Small intestine (tissue), 7 donors: ENCODE measurements around the gene ARHGAP22. TPM values are rescaled to one million over a fixed set of nuclear protein-coding genes. Genes with fewer than 3 reads are reported as not detected.

ENCODE experiments used
- DNase-seq, 2 donors: peaks; one replicate each; pipeline versions ENCODE4 v3.0.0 to v3.0.0-alpha.2; 2013
- FAIRE-seq: peaks from 2 replicates; lab custom pipeline; 2012; peaks lifted over from hg19 to GRCh38; lab: Jason Lieb, UNC
- H3K27ac ChIP-seq, 3 donors: one replicate each; pipeline ENCODE4 v1.5.1; 2013; ENCODE audit warnings: low read length in 2 of 3, mild to moderate bottlenecking in 2 of 3, control low read depth in 1 of 3, inconsistent platforms in 1 of 3, low read depth in 1 of 3, moderate library complexity in 1 of 3
- H3K27me3 ChIP-seq, 3 donors: one replicate each; pipeline ENCODE4 v1.6.1; 2013; ENCODE audit warnings: low read length in 3 of 3, inconsistent platforms in 1 of 3; ENCODE audit not compliant: control insufficient read depth in 3 of 3, insufficient read depth in 3 of 3
- H3K36me3 ChIP-seq, 3 donors: one replicate each; pipeline ENCODE4 v1.6.1; 2013; ENCODE audit warnings: low read length in 3 of 3, inconsistent platforms in 1 of 3, low read depth in 1 of 3, mild to moderate bottlenecking in 1 of 3, moderate library complexity in 1 of 3; ENCODE audit not compliant: control insufficient read depth in 3 of 3, insufficient read depth in 2 of 3
- H3K4me1 ChIP-seq, 3 donors: one replicate each; pipeline ENCODE4 v1.6.1; 2013; ENCODE audit warnings: low read length in 2 of 3, inconsistent platforms in 1 of 3, low read depth in 1 of 3, mild to moderate bottlenecking in 1 of 3, moderate library complexity in 1 of 3; ENCODE audit not compliant: control insufficient read depth in 3 of 3, insufficient read depth in 2 of 3
- H3K4me3 ChIP-seq, 3 donors: one replicate each; pipeline ENCODE4 v1.5.1; 2013; ENCODE audit warnings: low read length in 3 of 3, control low read depth in 1 of 3, inconsistent platforms in 1 of 3, low read depth in 1 of 3, mild to moderate bottlenecking in 1 of 3, moderate library complexity in 1 of 3
- H3K9me3 ChIP-seq, 2 donors: one replicate each; pipeline ENCODE4 v1.6.1; 2013; ENCODE audit warnings: low read depth in 1 of 2, low read length in 1 of 2; ENCODE audit not compliant: control insufficient read depth in 2 of 2, insufficient read depth in 1 of 2
- WGBS, 3 donors: extraction: QIAGEN DNeasy Blood & Tissue Kit; methylation state at CpG; one replicate each; pipeline ENCODE4 v1.1.7; 2013; 5-methylcytosine and 5-hydroxymethylcytosine counted together
- polyA plus RNA-seq, 4 donors: library from polyadenylated mRNA; stranded (reverse) in 3 of 4; unstranded in 1 of 4; fragments of 200-250 nt in 3 of 4; fragments of 120-200 nt in 1 of 4; gene quantifications; one replicate each; pipeline versions ENCODE4 v1.2.1 to v1.2.3, GENCODE V29; 2013
- donor health status: healthy with polysubstance abuse.
- donor health status: control.
- donor health status: control.
- donor health status: Bipolar disorder and iron deficiency.
- donor health status: healthy.

Gene ARHGAP22
- polyA plus RNA-seq, 4 donors, result 0.54 to 1.4 (median 1.3) TPM; not detected in 1

DNA sequence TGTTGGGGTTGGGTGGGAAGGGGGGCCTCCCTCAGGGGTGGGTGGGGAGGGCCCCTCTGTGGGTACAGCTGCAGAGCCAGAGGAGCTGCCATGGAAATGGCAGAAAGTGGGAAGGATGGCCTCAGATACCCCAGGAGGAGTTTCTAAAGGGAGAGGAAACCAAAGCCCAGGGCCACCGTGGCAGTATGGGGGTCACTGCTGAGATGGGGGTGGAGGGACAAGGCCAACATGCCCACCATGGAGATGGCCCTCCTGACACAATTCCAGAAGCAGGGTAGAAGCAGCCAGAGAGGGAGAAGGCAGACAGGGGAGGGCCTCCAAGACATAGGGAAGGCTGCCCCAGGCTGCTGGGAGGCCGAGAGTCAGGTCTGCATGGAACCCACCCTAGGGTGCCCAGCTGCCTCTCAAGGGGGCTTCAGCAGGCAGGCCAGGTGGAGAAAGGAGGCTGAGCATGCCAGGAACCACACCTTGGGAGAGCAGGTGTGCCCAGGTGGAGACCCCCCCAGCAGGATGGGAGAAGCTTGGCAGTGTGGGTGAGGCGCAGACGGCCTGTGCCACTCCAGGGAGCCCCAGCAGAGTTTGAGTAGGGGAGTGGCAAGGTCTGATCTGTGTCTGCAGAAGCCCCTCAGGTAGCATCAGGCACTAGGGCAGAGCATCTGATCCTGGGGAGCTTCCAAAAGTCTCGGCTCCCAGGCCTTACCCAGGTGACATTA is 146.8 kb downstream of the ARHGAP22 start:
- DNase-seq, result no peak
- no peaks in the 10 kb centered on the region for H3K4me1 ChIP-seq
- no peak for FAIRE-seq
- no peak overlapping the region for H3K27ac ChIP-seq
- no peaks in the 10 kb centered on the region for H3K36me3 ChIP-seq
- no peaks in the 10 kb centered on the region for H3K9me3 ChIP-seq
- 52 to 69% (median 66%) methylated on average over 5 of the region's 5 CpGs for WGBS, 3 donors
- H3K27me3 ChIP-seq, result no peaks in the 10 kb centered on the region
- no peak overlapping the region for H3K4me3 ChIP-seq

DNA sequence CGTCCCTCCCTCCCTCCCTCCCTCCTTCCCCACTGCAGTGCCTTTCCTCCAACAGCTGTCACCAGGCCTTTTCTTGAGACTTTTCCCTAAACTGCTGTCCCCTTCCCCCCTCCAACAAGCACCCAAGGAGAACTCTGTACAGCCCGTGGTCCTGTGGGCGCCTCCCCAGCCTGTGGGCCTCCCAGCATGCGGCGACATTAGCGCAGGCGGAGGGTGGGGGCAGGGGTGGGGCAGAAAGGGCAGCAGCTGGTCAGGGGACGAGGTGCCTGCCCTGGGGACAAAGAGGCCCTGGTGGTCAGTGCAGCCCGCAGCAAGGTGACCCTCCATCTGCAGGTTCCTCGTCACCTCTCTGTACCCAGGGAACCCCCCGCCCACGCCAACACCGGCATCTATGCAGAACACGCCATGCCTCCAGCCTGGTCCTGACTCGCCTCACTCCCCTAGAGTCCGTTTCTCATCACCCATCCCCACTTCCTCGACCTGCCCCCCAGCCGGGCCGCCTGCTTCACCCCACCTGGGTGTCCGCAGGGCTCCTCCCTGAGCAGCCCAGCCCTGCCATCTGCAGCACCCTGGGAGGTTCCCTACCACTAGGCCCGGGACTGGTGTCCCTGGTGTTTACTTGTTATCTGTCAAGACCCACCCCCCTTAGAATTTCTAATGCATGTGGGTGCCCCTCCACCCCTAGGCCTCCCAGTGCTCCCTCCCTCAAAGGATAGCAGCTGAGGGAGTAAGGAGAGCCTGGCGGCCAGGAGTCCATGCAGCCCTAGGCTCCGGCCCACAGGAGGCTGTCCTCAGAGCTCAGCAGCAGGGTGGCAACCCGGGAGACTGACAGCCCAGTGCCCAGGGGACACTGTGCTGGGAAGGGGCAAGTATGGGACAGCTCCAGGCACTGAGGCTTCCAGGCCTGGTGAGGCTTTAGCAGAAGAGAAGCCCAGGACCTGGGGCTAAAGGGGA is 147.8 kb downstream of the ARHGAP22 start:
- Histone ChIP-seq H3K9me3 (no peaks in the 10 kb centered on the region), H3K4me1 (no peaks in the 10 kb centered on the region), H3K4me3 (no peak overlapping the region), H3K36me3 (no peaks in the 10 kb centered on the region), H3K27ac (no peak overlapping the region), H3K27me3 (no peaks in the 10 kb centered on the region)
- DNase-seq (no peak), FAIRE-seq (no peak)
- 63 to 69% (median 68%) methylated on average over 23 to 24 of the region's 24 CpGs for WGBS, 3 donors

DNA sequence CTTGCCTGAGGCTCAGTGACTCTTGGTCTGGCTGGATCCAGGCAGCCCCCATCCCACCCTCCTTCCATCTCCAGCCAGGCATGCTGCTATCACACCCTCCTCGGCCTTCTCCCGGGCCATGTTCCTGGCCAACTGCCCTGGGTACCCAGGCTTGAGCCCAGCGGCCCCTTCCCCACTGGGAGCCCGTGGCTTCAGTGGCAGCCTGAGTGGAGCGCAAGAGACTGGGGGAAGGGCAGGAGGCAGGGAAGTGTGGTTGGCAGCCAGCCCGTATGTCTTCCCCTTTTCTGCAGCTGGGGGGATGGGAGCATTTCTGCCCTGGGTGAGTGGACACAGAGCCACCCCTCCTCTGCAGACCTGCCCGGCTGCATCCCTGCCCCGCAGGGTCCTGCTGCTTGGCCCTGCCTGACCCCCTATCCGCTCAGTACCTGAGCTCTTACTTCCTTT is 148.5 kb downstream of the ARHGAP22 start:
- no peaks in the 10 kb centered on the region for H3K36me3 ChIP-seq
- no peaks in the 10 kb centered on the region for H3K9me3 ChIP-seq
- no peak overlapping the region for H3K27ac ChIP-seq
- FAIRE-seq, result no peak
- H3K4me1 ChIP-seq, result no peaks in the 10 kb centered on the region
- no peaks in the 10 kb centered on the region for H3K27me3 ChIP-seq
- no peak overlapping the region for H3K4me3 ChIP-seq
- 28 to 60% (median 51%) methylated on average over 5 to 9 of the region's 9 CpGs for WGBS, 3 donors
- DNase-seq, result no peak

DNA sequence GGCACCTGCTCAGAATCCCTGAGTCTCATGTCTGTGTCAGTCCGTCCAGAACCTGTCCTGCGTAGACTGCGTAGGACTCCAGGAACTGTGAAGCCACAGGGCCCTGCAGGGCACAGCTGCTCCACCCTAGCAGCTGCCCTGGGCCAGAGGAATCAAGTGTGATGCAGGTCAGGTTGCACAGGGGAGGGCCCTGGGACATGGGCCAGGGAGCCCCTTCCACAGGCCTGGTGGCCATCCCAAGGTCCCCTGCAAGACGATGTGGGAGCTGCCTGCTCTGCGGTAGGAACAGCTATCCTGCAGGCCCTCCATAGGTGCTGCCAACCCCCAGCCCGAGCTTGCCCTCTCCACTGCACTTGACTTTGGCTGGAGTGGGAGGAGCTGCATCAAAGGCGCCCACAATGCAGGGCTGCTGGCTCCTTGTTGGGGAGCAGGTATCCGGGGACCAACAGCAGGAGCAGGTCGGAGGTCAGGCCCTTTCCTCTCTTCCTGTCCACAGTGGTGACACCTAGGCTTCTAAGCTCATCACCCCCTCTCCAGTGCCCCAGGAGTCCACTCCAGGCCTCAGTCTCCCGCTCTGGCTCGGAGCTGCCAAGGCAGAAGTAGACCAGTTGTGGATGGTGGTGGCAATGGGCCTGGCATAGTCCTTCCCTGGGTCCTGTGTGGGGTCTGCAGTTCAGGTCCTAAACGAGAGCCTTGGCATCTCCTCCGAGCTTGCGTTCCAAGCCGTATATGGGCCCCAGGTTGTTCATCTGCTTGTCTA is 149.3 kb downstream of the ARHGAP22 start:
- FAIRE-seq (no peak), DNase-seq (no peak)
- no peak overlapping the region for H3K27ac ChIP-seq
- no peaks in the 10 kb centered on the region for H3K36me3 ChIP-seq
- WGBS, 3 donors, result 88 to 93% (median 89%) methylated on average over 15 of the region's 15 CpGs
- H3K4me3 ChIP-seq, result no peak overlapping the region
- H3K27me3 ChIP-seq, result no peaks in the 10 kb centered on the region
- no peaks in the 10 kb centered on the region for H3K9me3 ChIP-seq
- H3K4me1 ChIP-seq, result no peaks in the 10 kb centered on the region

DNA sequence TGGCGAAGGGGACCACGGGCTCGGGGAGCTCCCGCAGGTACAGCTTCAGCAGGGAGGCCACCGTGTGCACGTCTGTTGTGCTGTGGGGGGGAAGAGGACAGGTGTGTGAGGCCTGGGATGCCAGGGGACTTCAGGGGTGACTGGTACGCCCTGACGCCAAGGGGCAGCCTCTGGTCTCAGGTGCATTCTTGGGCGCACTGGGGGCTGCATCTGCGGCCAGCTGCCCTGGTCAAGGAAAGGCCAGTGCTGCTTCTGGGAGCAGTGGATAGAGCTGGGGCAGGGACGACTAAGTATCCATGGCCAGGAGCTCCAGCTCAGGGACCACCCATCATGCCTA is 149.8 kb downstream of the ARHGAP22 start:
- Histone ChIP-seq H3K9me3 (no peaks in the 10 kb centered on the region), H3K36me3 (no peaks in the 10 kb centered on the region), H3K27me3 (no peaks in the 10 kb centered on the region), H3K4me1 (no peaks in the 10 kb centered on the region), H3K27ac (no peak overlapping the region), H3K4me3 (no peak overlapping the region)
- WGBS, 3 donors, result 88 to 90% (median 90%) methylated on average over 11 of the region's 11 CpGs
- FAIRE-seq (no peak), DNase-seq (no peak)

DNA sequence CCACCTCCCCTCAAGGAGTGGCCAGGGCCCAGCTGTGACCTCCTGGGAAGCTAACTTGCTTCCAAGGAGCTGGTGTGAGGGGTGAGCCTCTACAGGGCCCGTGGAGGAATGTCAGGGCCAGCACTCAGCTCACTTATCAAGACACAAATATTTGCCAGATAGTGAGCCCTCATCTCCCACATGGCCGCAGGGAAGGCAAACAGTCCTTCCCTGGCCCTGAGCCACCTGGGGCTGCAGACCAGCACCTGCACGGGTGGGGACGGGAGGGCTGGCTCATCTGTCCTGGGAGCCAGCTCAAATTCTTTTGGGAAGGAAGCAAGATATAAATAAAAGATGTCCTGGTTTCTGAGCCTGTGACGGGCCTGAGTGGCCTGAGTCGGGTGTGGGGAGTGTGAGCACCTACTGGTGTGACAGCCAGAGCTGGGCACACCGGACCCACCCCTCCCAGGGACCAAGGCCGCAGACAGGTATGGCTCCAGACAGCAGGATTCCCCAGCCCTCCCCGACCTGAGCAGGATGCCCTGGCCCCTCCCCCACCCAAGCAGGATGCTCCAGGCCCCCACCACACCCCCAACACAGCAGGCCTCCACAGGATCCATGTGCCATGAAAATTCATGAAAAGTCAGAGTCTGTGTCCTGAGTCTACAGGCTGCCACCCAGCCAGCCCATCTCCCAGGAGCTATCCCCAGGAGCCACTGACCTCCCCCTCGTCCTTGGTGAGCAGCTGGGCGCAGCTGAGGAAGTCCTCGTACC is 150.4 kb downstream of the ARHGAP22 start:
- 47 to 66% (median 57%) methylated on average over 12 of the region's 12 CpGs for WGBS, 3 donors
- Histone ChIP-seq H3K27me3 (no peaks in the 10 kb centered on the region), H3K27ac (no peak overlapping the region), H3K36me3 (no peaks in the 10 kb centered on the region), H3K9me3 (no peaks in the 10 kb centered on the region), H3K4me1 (no peaks in the 10 kb centered on the region), H3K4me3 (no peak overlapping the region)
- no peak for FAIRE-seq
- no peak for DNase-seq

DNA sequence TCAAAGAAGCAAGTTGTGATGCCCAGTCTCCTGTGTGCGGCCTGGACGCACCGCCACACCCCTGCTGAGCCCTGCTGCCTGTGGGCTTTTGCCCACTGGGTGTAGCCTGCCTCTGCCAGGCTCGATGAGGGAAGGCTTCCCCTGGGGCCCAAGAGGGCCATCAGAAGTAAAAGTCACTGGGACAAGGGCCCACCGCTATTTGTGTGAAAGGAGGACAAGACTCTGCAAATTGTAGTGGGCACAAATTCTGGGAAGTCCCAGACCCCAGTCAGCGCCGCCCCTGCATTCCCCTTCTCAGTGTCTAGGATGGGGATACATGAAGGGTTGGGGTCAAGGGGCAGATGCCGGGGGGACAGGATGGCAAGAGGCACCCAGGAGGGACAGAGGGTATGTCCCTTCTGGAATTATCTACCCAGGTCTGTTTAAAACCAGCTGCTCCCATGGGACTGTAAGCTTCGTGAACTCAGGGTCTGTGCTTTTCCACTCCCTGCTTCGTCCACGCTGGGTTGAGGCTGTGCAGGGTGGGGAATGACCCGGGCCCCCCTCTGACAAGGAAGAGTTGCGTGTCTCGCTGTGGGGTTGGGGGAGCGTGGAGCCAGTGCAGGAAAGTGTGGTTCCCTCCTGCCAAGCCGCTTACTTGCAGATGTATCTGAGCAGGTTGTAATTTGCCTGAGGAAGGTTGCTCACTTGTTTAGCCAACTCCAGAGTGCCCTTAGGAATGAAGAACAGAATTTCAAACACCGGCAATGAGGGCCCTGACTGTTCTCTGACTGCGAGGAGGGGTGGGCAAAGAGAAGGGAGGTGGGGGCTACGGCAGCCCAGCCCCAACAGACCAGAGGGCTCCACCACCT is 151.2 kb downstream of the ARHGAP22 start:
- H3K9me3 ChIP-seq, result no peaks in the 10 kb centered on the region
- DNase-seq (no peak), FAIRE-seq (no peak)
- H3K27ac ChIP-seq, result no peak overlapping the region
- no peaks in the 10 kb centered on the region for H3K36me3 ChIP-seq
- 75 to 82% (median 76%) methylated on average over 18 to 19 of the region's 19 CpGs for WGBS, 3 donors
- no peak overlapping the region for H3K4me3 ChIP-seq
- no peaks in the 10 kb centered on the region for H3K27me3 ChIP-seq
- H3K4me1 ChIP-seq, result no peaks in the 10 kb centered on the region
